Measurements from ENCODE around the gene AFG3L2. TPM values are rescaled to one million over a fixed set of nuclear protein-coding genes. Genes with fewer than 3 reads are reported as not detected.

Gene AFG3L2
- total and polyA plus RNA-seq, 4 donors = 22.5 to 55.4 (median 27.6) TPM

GRCh38 chr18:12347895-12348294 is 29.1 kb downstream of the AFG3L2 start (continued):
- no peak for TF ChIP-seq REST (IDR thresholded peaks at IDR 0.05)

GRCh38 chr18:12346240-12346565 is 30.8 kb downstream of the AFG3L2 start:
- no peaks in the 10 kb centered on the region for H3K4me1 ChIP-seq (ENCODE audit: control insufficient read depth in 4 of 4, insufficient read depth in 4 of 4, low read length in 3 of 4)
- no peaks in the 10 kb centered on the region for H3K27me3 ChIP-seq (ENCODE audit: control insufficient read depth in 4 of 4, insufficient read depth in 4 of 4, low read length in 3 of 4)
- H3K9me3 ChIP-seq (ENCODE audit: control insufficient read depth in 4 of 4, low read length in 3 of 4) = no peaks in the 10 kb centered on the region
- H3K27ac ChIP-seq (ENCODE audit: low read depth in 1 of 2, low read length in 2 of 2) = no peak overlapping the region
- DNase-seq (ENCODE audit: low spot score) = no peak
- no peak overlapping the region for H3K4me3 ChIP-seq (ENCODE audit: low read depth in 1 of 3, low read length in 3 of 3)
- TF ChIP-seq RAD21 (IDR thresholded peaks at IDR 0.05) (no peak), NR2F2 (IDR thresholded peaks at IDR 0.05) (no peak), SP1 (IDR thresholded peaks at IDR 0.05) (no peak), CTCF (IDR thresholded peaks at IDR 0.05; ENCODE audit: low read depth, low read length, missing input control) (no peak), REST (IDR thresholded peaks at IDR 0.05) (no peak), JUND (IDR thresholded peaks at IDR 0.05) (no peak), FOXA2 (IDR thresholded peaks at IDR 0.05) (no peak), YY1 (IDR thresholded peaks at IDR 0.05) (no peak), TAF1 (conservative IDR thresholded peaks at IDR 0.05) (no peak), HNF4A (conservative IDR thresholded peaks at IDR 0.05) (no peak), FOXA1 (IDR thresholded peaks at IDR 0.05) (no peak), EGR1 (IDR thresholded peaks at IDR 0.05; ENCODE audit: low read depth in 2 of 2) (no peak), RXRA (IDR thresholded peaks at IDR 0.05) (no peak), MAX (IDR thresholded peaks at IDR 0.05) (no peak), ATF3 (IDR thresholded peaks at IDR 0.05) (no peak)
- H3K36me3 ChIP-seq (ENCODE audit: control insufficient read depth in 4 of 4, insufficient read depth in 3 of 4, low read depth in 1 of 4, low read length in 3 of 4) = peaks cover 22 to 80% (median 60%) of the 10 kb centered on the region in 4 donors
- WGBS = 94% methylated on average over 7 of the region's 7 CpGs
- H3K9ac ChIP-seq (ENCODE audit: low read depth in 1 of 2, low read length in 2 of 2) = no peak overlapping the region
